ENCODE results near the gene COG7. TPM values are rescaled to one million over a fixed set of nuclear protein-coding genes. Genes with fewer than 3 reads are reported as not detected.

The COG7 gene
- polyA plus RNA-seq, 1 donor (not counting 4 experiments of a cell fraction or from before 2014, with no cell fraction given): 14.7 TPM

DNA sequence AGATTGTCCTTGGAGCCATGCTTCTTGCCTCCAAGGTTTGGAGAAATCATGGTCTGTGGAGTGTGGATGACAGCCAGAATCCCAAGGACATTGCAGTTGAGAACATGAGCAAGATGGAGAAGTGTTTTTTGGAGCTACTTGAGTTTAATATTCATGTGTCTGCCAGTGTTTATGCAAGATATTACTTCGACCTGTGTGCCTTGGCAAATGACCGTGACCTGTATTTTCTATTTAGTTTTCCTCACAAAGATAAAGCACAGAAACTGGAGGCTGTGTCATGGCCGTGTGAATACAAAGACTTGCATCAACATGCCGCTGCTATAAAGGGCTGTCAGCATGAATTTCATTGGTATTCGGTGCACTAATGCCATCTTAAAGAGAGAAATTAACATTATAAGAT, 48.3 kb upstream of the COG7 start:
- FAIRE-seq (peak; percentile 52), DNase-seq (ENCODE audit: low read depth, low spot score) (no peak)
- peaks cover 76% of the 10 kb centered on the region for H3K4me1 ChIP-seq (ENCODE audit: control insufficient read depth, extremely low read depth, insufficient read depth, low read length)
- no peaks in the 10 kb centered on the region for H3K27me3 ChIP-seq (ENCODE audit: control insufficient read depth, extremely low read depth, insufficient read depth, low read length)
- H4K20me1 ChIP-seq (ENCODE audit: control insufficient read depth, extremely low read depth, insufficient read depth, low read length): peaks cover 15% of the 10 kb centered on the region
- H2AFZ ChIP-seq (ENCODE audit: control insufficient read depth, low read length): no peak overlapping the region
- H3K36me3 ChIP-seq (ENCODE audit: control insufficient read depth in 2 of 2, extremely low read depth in 1 of 2, insufficient read depth in 2 of 2, low read length in 2 of 2): no peaks in the 10 kb centered on the region
- peak overlapping the region; percentile 75 for H3K27ac ChIP-seq (ENCODE audit: control insufficient read depth, insufficient read depth, low read length)
- H3K4me2 ChIP-seq (ENCODE audit: control insufficient read depth, extremely low read depth, insufficient read depth, low read depth, low read length): peak overlapping the region; percentile 68
- H3K9me1 ChIP-seq (ENCODE audit: control insufficient read depth, extremely low read depth, insufficient read depth, low read length): peaks cover 4% of the 10 kb centered on the region
- peak overlapping the region; percentile 24 for H3K9ac ChIP-seq (ENCODE audit: control insufficient read depth, extremely low read depth, insufficient read depth, low read length)
- H3K4me3 ChIP-seq (ENCODE audit: control insufficient read depth in 2 of 3, extremely low read depth in 1 of 3, insufficient read depth in 2 of 3, low read depth in 1 of 3, low read length in 3 of 3): peak overlapping the region in 1 of 3 experiments; percentile 3
- peaks cover 49% of the 10 kb centered on the region for H3K79me2 ChIP-seq (ENCODE audit: control insufficient read depth, insufficient read depth, low read length)
- no peaks in the 10 kb centered on the region for H3K9me3 ChIP-seq (ENCODE audit: control insufficient read depth, low read depth, low read length)
- dilution Hi-C loops (cut with MboI; ENCODE audit: extremely low pct_ligation_motif_present, low sequenced_read_pairs): no loop called here
- TF ChIP-seq, protein P1, sequence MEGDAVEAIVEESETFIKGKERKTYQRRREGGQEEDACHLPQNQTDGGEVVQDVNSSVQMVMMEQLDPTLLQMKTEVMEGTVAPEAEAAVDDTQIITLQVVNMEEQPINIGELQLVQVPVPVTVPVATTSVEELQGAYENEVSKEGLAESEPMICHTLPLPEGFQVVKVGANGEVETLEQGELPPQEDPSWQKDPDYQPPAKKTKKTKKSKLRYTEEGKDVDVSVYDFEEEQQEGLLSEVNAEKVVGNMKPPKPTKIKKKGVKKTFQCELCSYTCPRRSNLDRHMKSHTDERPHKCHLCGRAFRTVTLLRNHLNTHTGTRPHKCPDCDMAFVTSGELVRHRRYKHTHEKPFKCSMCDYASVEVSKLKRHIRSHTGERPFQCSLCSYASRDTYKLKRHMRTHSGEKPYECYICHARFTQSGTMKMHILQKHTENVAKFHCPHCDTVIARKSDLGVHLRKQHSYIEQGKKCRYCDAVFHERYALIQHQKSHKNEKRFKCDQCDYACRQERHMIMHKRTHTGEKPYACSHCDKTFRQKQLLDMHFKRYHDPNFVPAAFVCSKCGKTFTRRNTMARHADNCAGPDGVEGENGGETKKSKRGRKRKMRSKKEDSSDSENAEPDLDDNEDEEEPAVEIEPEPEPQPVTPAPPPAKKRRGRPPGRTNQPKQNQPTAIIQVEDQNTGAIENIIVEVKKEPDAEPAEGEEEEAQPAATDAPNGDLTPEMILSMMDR (optimal IDR thresholded peaks at IDR 0.05 in 1 of 3, IDR thresholded peaks at IDR 0.05 in 1 of 3, conservative IDR thresholded peaks at IDR 0.05 in 1 of 3; ENCODE audit: extremely low read depth in 1 of 3, insufficient read depth in 2 of 3, low read length in 3 of 3): no peak
- TF ChIP-seq EZH2 (IDR thresholded peaks at IDR 0.05; ENCODE audit: low read length): no peak

DNA sequence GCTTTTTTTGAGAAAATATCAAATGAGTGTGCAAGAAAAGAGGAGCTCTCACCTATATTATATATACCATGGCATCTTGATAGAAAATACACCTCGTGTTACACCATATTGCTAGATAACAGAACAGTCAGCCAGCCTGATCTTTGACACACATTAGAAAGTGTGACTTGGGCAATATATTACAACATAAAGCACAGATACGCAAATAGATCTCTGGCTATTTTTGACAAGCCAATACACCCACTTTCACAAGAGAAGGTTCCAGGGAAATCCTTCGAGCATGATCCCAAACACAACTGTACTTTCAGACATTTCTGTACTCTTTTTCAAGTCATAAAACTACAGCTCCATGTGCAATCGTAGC, 47.9 kb upstream of the COG7 start:
- H3K9me1 ChIP-seq (ENCODE audit: control insufficient read depth, extremely low read depth, insufficient read depth, low read length): peaks cover 4% of the 10 kb centered on the region
- no peaks in the 10 kb centered on the region for H3K9me3 ChIP-seq (ENCODE audit: control insufficient read depth, low read depth, low read length)
- TF ChIP-seq EZH2 (IDR thresholded peaks at IDR 0.05; ENCODE audit: low read length): no peak
- TF ChIP-seq, protein P1 (optimal IDR thresholded peaks at IDR 0.05 in 1 of 3, IDR thresholded peaks at IDR 0.05 in 1 of 3, conservative IDR thresholded peaks at IDR 0.05 in 1 of 3; ENCODE audit: extremely low read depth in 1 of 3, insufficient read depth in 2 of 3, low read length in 3 of 3): no peak
- H3K4me1 ChIP-seq (ENCODE audit: control insufficient read depth, extremely low read depth, insufficient read depth, low read length): peaks cover 77% of the 10 kb centered on the region
- dilution Hi-C loops (cut with MboI; ENCODE audit: extremely low pct_ligation_motif_present, low sequenced_read_pairs): no loop called here
- no peak overlapping the region for H3K4me3 ChIP-seq (ENCODE audit: control insufficient read depth in 2 of 3, extremely low read depth in 1 of 3, insufficient read depth in 2 of 3, low read depth in 1 of 3, low read length in 3 of 3)
- peaks cover 11% of the 10 kb centered on the region for H4K20me1 ChIP-seq (ENCODE audit: control insufficient read depth, extremely low read depth, insufficient read depth, low read length)
- DNase-seq (ENCODE audit: low read depth, low spot score) (no peak), FAIRE-seq (peak; percentile 13)
- H3K79me2 ChIP-seq (ENCODE audit: control insufficient read depth, insufficient read depth, low read length): peaks cover 47% of the 10 kb centered on the region
- peak overlapping the region; percentile 68 for H3K4me2 ChIP-seq (ENCODE audit: control insufficient read depth, extremely low read depth, insufficient read depth, low read depth, low read length)
- no peaks in the 10 kb centered on the region for H3K36me3 ChIP-seq (ENCODE audit: control insufficient read depth in 2 of 2, extremely low read depth in 1 of 2, insufficient read depth in 2 of 2, low read length in 2 of 2)
- H3K9ac ChIP-seq (ENCODE audit: control insufficient read depth, extremely low read depth, insufficient read depth, low read length): peak overlapping the region; percentile 24
- peak overlapping the region; percentile 75 for H3K27ac ChIP-seq (ENCODE audit: control insufficient read depth, insufficient read depth, low read length)
- H2AFZ ChIP-seq (ENCODE audit: control insufficient read depth, low read length): no peak overlapping the region
- H3K27me3 ChIP-seq (ENCODE audit: control insufficient read depth, extremely low read depth, insufficient read depth, low read length): no peaks in the 10 kb centered on the region

Data from keratinocyte (primary cell).